GM18858 (cell line): Measurements from ENCODE around the gene NAA40.
A peak's percentile ranks its signal among the peaks of the same experiment; 100 is the strongest.

Experiments
- ATAC-seq: cut with Tn5 transposase; IDR thresholded peaks from one replicate; pipeline ENCODE4 v1.9.1; 2021; ENCODE audit not compliant: unreplicated experiment

NAA40 gene

DNA sequence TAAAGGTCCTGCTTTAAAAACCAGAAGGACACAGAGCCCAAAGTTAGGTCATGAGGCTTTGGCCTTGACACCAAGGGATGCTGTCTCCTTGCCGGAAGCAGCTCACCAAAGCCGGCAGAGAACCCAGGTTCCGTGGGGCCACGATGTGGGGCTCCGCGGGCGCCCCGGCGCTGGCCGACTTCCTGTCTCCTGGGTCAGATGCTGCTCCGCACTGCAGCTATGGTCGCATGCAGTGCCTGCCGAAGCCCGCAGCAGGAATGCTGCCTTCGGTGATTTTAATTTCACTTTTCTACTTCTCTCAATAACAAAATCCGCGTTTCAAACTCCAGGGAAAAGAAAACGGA is 47.0 kb downstream of the NAA40 start:
- ATAC-seq: no peak

DNA sequence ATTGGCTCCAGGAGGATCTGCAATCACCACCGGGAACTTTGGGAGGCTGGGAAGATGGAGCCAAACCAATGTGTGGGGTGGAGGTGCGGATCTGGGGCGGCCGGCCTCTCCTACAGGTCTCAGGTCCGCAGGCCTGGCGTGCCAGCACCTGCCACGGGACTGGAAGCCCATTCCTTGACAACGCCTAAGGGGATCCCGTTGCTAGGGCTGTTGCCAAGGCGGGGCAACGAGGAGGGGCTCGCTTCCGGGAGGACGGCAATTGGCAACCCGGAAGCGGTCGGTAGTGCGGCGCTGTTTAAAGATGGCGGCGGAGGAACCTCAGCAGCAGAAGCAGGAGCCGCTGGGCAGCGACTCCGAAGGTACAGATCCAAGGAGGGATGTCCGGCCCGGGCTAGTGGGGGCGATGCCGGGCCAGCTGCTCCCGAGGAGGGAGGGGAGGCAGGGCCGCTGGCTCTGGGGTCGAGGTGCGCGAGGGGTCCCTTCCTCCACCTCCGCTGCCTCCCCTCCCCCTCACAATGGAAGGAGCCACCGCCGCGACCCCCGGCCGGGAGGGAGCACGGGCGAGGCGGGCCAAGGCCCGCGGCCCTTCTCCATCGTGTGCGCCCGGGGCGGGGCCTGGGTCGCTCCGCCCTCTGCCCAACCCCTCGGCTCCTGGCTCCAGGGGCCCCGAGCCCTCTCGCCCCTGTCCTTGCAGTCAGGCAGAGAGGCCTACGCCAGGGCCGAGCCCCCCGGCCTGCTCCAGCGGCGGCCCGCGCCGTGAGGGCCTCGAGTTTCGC is 47.5 kb downstream of the NAA40 start, which contains the start of gene OTUB1:
Gene OTUB1 (plus strand): TSS at position 283 of the 776 bp plus-strand sequence. CDS start 19 bp downstream, at position 302.
- ATAC-seq: peak; percentile 75

DNA sequence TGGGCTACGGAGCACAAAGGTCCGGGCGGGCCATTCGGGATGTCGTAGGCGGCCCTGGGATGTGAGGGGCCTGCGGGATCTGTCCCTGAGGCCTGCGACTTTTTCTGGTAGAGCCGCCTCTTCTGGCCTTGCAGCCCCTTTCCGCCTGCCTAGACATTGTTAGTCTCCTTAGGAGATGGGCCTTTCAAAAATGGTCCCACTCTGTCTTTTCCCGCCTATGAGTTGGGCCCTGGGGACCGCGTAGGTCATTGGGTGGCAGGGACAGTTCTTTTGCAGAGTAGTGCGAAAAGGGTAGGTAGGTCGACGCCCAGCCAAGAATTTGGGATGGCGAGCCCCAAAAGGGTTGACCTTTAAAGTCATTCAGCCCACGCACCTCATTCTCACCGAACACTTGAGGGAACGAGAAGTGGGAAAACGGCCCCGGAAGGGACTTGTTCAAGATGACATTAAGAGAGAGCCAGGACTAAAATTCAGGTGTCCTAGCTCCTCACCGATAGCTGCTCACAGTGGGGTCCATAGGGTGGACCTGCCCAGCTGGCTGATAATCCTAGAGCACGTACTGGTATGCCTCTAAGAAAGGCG is 48.2 kb downstream of the NAA40 start:
- no peak for ATAC-seq

DNA sequence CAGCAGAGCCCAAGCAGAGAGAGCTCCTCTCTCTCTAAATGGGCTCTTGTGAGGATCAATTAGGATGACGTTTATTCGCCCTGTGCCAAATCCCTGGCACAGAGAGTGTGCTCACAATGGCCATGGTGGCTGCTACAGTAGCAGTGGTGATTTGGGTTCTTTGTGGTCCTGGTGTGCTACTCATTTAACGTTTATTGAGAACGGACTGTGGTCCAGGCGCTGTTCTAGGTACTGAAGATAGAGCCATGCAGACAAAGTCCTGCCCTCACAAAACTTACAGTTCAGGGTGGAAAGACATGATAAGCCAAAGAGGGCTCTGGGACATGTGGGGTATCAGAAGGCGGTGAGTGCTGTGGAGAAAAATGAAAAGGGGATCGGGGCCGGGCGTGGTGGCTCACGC is 52.8 kb downstream of the NAA40 start:
- no peak for ATAC-seq

DNA sequence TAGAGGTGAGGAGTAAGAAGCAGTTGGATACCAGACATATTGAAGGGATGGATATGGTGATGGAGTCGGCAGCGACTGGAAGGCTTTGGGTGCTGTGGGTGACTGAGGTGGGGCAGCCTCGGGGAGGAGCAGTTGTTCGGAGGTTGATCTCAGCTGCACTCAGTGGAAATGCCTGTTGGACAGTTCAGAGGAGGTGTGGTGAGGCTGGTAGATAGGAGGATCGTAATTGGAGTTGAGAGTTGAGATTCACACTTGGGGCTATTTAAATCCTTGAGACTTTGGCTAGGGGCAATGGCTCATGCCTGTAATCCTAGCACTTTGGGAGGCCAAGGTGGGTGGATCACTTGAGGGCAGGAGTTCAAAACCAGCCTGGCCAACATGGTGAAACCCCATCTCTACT is 54.3 kb downstream of the NAA40 start:
- no peak for ATAC-seq

DNA sequence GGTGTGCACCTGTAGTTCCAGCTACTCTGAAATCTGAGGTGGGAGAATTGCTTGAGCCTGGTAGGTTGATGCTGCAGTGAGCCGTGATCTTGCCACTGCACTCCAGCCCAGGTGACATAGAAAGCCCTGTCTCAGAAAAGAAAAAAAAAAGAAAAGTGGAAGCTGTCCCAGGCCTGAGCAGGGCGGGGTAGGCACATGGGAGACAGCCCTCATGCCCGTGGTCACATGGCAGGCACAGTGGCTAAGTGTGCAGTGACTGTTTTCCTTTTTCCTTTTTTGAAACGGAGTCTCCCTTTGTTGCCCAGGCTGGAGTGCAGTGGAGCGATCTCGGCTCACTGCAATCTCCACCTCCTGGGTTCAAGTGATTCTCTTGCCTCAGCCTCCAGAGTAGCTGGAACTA is 55.2 kb downstream of the NAA40 start:
- ATAC-seq: no peak

DNA sequence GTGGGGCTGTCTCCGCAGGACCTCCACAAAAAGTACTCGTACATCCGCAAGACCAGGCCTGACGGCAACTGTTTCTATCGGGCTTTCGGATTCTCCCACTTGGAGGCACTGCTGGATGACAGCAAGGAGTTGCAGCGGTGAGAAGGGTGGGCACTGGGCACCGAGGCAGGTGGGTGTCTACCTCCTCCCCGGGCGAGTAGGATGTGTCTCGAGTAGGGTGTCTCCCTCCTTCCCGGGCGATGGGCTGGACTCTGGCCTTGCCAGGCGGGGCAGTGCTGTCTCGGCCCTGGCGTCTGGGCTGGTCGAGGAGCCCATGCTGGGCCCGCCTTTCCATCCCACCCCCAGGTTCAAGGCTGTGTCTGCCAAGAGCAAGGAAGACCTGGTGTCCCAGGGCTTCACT is 57.7 kb downstream of the NAA40 start:
- no peak for ATAC-seq

DNA sequence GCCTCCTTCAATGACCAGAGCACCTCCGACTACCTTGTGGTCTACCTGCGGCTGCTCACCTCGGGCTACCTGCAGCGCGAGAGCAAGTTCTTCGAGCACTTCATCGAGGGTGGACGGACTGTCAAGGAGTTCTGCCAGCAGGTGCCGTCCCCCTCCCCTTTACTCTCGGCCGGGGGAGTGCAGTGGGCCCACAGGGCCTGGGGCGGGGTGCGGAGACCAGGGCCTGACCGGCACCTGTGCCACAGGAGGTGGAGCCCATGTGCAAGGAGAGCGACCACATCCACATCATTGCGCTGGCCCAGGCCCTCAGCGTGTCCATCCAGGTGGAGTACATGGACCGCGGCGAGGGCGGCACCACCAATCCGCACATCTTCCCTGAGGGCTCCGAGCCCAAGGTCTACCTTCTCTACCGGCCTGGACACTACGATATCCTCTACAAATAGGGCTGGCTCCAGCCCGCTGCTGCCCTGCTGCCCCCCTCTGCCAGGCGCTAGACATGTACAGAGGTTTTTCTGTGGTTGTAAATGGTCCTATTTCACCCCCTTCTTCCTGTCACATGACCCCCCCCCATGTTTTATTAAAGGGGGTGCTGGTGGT is 58.4 kb downstream of the NAA40 start:
- no peak for ATAC-seq

DNA sequence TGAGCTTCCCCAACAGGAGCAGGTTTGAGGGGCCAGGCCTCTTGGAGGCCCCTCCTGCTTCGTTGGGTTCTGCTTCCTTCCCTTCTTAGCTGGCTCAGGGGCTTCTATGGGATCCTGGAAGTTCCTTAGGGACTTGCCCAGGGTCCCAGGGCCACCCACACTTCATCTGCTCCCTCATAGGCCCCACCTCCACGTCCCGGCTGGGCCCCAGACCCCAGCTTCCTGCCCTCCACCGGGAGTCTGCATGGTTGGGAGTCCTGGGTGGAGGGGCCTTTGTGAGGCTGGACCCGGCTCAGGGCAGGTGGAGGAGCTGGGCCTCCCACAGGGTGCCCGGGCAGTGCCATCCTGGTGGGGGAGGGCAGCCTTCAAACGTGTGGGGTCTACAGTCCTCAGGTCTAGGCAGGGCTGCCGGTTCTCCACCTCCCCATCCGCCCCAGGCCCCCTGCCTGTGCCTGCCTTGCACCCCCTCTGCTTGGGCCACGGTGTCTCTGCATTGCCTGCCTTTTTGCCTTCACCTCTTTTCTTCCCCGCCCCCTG is 59.1 kb downstream of the NAA40 start:
- ATAC-seq: no peak

DNA sequence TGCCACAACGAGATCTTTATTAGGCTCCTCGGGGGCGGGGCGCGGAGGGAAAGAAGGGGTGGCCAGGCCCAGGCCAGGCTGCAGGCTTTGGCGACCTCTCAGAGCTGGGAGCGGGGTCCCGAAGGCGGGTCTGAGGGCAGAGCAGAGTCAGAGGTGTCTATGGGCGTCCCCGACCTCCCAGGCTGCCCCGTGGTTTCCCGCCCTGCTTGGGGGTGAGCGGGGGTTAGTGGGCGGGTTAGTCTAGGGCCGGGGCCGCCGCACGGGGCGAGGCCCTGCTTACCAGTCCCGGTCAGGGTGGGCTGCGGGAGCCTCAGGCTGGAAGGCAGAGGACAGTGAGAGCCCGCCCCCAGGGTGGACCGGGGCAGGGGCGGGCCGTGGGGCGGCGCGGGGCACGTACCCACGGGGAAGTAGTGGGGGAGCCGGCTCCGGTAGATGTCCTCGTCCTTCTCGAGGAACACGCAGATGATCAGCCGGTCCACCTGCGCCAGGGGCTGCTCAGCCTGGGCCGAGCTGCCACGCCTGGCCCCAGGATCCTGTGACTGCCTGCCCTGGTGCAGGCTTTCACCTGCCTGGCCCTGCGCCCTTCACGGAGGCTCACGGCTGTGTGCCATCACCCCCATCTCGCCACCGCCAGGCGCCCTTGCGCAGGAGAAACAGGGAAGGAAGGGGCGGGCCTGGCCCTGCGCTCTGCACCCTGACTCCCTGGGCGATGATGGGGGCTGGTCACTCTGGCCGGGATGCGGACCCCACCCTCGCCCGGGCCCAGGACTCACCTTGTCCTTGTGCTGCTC is 60.0 kb downstream of the NAA40 start:
- no peak for ATAC-seq

DNA sequence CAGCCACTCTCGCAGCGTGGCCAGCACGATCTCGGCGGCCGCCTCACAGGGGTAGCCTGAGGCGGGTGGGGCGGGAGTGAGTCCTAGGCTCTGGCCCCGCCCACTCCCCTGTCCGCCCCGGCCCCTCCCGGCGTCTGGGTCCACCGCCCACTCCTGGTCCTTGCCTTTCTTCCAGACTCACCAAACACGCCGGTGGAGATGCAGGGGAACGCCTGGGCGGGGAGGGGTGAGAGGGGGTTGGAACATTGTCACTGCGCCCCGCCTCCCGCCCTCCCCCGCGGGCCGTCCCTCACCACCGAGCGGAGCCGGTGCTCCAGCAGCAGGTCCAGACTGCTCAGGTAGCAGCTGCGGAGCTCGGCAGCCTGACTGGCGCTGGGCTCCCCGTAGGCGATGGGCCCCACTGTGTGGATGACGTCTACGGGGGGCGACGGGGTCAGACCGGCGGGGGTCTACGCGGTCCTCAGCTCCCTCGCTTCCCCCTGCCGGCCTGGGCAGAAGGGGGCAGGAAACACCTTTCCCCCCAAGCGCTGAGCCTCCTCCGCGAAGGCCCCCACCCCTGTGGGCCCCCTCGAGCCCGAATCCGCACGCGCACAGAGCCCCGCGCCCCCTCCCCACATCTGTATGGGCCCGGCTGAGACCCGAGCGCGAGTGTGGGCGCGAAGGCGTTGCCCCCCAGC is 60.7 kb downstream of the NAA40 start:
- no peak for ATAC-seq

DNA sequence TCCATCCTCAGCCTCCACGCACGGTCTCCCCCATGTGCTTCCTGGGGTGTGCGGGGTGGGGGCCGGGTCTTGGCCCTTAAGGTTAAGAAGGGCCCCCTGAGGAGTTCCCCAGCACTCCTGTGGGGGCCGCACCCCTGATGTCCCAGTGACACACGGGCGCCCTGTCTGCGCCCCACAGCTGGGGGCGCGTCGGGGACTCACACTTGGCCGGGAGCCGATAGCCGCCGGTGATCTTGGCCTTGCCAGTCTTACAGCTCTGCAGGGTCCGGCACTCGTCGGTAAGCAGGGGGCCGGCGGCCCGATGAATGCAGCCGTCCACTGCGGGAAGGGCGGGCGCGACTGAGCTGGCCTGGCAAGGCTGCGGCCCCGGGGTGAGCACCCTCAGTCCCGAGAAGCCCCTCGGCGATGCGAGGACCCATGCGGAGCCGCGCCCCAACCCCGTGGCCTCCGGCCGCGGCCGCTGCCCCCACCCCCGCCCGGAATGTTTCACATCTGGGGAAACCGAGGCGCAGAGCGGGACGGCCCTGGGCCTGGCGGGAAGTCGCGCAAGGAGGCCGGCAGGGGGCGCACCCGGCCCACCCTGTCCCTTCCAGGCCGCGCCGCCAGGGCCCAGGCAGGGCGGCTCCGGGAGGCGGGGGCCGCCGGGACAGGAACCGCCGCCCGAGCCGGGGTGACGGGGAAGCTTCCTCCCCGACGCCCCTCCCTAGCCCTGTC is 61.4 kb downstream of the NAA40 start:
- no peak for ATAC-seq

DNA sequence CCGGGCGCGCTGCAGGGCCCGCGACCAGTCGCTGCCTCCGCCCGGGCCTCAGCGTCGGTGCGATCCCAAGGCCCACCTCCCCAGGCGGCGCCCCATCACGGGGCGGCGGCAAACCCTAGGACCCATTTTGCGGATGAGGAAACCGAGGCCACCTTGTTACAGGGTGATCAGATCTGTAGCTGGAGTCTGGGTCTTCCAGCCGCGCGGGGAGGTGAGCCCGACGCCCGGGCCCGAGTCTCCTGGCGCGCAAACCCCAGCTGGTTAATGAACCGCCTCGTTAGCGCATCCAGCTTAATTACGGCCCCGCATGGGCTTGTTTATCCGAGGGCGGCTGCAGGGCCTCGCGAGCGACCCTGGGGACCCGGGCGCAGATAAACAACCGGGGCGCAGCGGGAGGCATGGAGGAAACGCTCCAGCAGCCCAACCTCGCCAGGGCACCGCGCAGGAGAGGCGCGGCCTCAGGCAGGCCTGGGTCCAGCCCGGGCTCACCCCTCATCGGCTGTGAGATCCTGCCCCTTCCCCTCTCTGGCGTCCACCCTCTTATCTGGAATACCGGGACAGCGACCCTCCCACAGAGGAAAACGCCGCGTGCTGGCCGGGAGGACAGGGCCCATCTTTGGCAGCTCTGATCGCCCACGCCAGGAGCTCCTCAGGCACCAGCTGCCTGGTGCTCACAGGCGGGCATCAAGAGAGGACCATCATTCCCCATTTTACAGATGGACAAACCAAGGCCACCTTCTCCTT is 62.1 kb downstream of the NAA40 start:
- no peak for ATAC-seq

DNA sequence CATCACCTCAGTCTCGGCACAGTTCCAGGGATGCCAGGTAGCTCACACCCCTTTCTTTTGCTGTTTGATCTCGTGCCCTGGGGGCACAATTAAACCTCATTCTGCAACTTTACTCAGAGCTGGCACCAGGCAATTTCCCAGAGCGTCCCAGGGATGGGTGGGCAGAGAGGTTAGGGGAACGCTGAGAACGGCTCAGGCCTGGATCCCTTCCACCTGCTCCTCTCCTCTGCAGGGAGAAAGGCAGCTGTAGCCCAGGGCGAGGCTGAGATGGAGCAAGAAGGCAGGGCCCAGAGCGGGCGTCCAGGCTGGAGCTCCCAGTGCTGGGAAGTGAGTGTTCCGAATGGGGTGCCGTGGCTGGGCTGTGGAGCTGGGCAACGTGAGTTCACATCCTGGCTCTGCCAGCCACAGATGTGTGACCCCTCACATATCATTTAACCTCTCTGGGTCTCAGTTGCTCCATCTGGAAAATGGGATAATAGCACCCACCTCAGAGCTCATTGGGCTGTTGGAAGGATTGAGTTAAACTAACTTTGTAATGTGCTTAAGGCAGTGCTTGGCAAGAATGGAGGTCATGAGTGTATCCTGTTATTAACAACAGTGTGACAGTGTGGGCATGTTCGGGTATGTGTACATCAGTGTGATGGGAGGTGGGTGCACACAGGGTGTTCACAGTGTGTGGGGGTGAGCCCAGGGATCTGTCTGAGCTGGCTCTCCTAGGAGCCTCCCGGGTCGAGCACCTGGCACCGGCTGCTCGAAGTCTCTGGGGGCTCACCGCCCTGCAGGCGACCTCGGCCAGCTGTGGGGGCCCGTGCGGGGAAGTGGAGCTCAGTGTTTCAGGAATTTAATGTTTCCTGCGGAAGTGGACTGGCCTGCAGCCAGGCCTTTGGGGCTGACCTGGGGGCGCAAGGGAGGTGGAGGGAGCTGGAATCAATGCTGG is 63.0 kb downstream of the NAA40 start:
- no peak for ATAC-seq

DNA sequence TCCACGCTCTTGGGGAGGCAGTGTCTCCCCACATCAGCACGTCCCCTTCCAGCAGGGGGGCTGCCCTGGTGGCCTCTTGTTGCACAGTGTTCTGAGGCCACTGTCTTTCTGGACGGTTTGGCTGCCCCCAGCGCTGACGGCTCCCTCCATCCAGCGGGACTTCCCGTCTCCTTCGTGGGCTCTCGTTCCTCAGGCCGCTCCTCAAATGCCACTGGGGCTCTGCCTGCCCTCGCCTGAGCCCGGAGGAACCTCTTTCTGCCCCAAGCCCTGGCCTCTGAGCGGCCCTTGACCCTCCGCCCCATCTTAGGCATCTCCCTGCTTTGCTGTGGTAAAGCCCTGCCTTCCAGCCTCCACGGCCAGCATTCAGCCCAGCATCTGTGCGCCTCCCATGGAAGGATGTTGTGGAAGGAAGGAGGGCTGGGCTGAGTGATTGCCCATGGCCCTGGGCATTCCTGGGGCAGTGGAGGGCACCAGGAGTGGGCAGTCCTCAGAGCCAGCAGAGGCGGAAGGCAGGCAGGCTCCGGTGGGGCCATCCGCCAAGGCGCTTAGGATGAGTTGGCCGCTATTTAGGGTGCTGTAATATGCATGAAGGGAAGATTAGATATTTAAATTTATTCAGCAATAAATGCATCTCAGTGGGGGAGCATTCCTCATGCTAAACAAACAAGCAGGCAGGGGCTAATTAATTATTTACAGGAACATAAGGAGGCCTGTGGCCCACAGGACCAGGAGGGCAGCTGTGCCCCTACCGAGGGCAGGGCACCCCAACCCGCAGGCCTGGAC is 65.2 kb downstream of the NAA40 start:
- ATAC-seq: no peak

DNA sequence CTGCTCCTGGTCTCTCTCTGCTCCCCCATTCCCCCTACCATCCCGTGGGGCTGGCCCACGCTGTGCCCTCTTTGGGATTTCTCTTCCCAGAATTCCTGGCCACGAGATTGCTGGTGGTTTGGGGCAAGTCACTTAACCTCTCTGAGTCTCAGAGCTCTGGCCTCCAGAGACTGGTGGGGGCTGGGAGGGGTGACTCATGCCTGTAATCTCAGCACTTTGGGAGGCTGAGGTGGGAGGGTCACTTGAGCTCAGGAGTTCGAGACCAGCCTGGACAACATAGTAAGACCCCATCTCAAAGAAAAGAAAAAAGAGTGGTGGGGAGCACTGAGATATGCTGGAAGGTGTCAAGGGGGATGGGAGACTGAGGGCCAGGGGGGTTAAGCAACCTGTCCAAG is 65.8 kb downstream of the NAA40 start:
- no peak for ATAC-seq

DNA sequence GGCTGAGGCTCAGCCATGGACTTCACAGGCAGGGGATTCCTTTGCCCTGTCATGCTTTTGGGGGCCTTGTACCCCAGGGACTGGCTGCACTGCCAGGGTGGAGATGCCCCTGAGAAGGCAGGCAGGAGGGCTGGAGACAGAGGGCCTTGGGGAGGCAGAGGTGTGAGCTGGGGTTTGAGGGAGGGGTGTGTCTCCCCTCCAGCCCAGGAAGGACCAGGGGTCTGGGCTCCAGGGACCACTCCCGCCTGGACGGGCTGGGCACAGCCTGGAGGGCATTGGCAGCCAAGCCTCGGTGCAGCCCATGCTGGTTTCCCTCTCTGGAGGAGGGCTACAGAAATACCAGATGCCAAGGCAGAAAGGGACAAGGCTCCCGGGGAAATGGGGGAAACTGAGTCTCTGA is 66.9 kb downstream of the NAA40 start:
- ATAC-seq: no peak

DNA sequence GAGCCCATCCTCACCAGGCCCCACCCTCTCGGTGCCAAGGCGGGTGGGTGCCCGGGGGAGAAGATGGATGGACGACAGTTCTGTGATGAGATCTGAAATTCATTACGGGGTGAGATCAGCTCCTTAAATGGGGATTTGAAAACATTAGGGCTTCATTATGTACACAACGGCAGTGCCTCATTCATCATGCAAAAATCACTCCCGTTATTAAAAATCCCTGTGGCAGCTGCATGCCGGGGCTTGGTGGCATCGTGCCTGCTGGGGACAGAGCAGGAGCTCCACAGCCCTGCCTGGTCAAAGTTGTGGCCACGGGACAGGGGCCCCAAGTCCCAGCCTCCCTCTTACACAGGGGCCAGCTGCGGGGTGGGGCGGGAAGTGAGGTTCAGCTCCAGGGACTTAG is 67.6 kb downstream of the NAA40 start:
- no peak for ATAC-seq
